DND-41 (cell line): Measurements from ENCODE around the gene MMAB.

Source experiments
- ATAC-seq: fragments of 200-7000 bp; cut with Tn5 transposase; 3 replicates; pipeline ENCODE4 v1.9.1; 2021; ENCODE audit warnings: low read depth; ENCODE audit not compliant: insufficient read depth
- DNase-seq: peaks from one replicate; pipeline ENCODE4 v3.0.0-alpha.2; 2020
- H2AFZ ChIP-seq: 2 replicates; pipeline ENCODE4 v1.6.0; 2012; ENCODE audit warnings: low read depth, low read length
- H3K27ac ChIP-seq: 2 replicates; pipeline ENCODE4 v1.5.1; 2012; ENCODE audit warnings: low read length, inconsistent platforms
- H3K27me3 ChIP-seq: fragments of 200-600 bp; sonication (generic); 2 replicates; pipeline ENCODE4 v1.6.0; 2012; ENCODE audit warnings: low read length, mild to moderate bottlenecking, inconsistent platforms; ENCODE audit not compliant: insufficient read depth, poor library complexity
- H3K36me3 ChIP-seq: 2 replicates; pipeline ENCODE4 v1.5.1; 2012; ENCODE audit warnings: low read length, inconsistent platforms; ENCODE audit not compliant: insufficient read depth
- H3K4me1 ChIP-seq: 2 replicates; pipeline ENCODE4 v1.5.1; 2012; ENCODE audit warnings: mild to moderate bottlenecking, low read length; ENCODE audit not compliant: insufficient read depth
- H3K4me2 ChIP-seq: 2 replicates; pipeline ENCODE4 v1.6.0; 2012; ENCODE audit warnings: mild to moderate bottlenecking, moderate library complexity, low read length, inconsistent platforms; ENCODE audit not compliant: insufficient read depth
- H3K4me3 ChIP-seq, 2 experiments: fragments of 200-600 bp in 1 of 2; shearing (Covaris generic) in 1 of 2; 2 replicates each; pipeline ENCODE4 v1.5.1; 2012 to 2016; ENCODE audit warnings: inconsistent platforms in 2 of 2, low read length in 2 of 2, mild to moderate bottlenecking in 2 of 2, low read depth in 1 of 2, moderate library complexity in 1 of 2
- H3K79me2 ChIP-seq: 2 replicates; pipeline ENCODE4 v1.6.0; 2012; ENCODE audit warnings: low read length, inconsistent platforms; ENCODE audit not compliant: insufficient read depth
- H3K9ac ChIP-seq: 2 replicates; pipeline ENCODE4 v1.6.0; 2012; ENCODE audit warnings: low read depth, mild to moderate bottlenecking, inconsistent platforms, low read length, moderate library complexity
- H3K9me3 ChIP-seq: 2 replicates; pipeline ENCODE4 v1.5.1; 2012; ENCODE audit warnings: low read length, moderate library complexity, mild to moderate bottlenecking, inconsistent platforms; ENCODE audit not compliant: insufficient read depth, severe bottlenecking
- H4K20me1 ChIP-seq: 2 replicates; pipeline ENCODE4 v1.6.0; 2012; ENCODE audit warnings: low read length; ENCODE audit not compliant: insufficient read depth
- CTCF ChIP-seq: IDR thresholded peaks from 2 replicates; pipeline ENCODE4 v1.5.1; 2012; ENCODE audit warnings: borderline replicate concordance, low read length, moderate library complexity, mild to moderate bottlenecking; ENCODE audit not compliant: poor library complexity, severe bottlenecking; ENCODE audit errors: extremely low read depth
- EZH2 ChIP-seq: IDR thresholded peaks from 3 replicates; pipeline ENCODE4 v1.6.1; 2012; ENCODE audit warnings: borderline replicate concordance, low read depth, mild to moderate bottlenecking, moderate library complexity, low read length, inconsistent platforms; ENCODE audit not compliant: severe bottlenecking

Gene MMAB

GRCh38 chr12:109540526-109541412, 32.5 kb downstream of the MMAB start:
- Histone ChIP-seq H3K9ac (no peak overlapping the region), H2AFZ (no peak overlapping the region), H3K79me2 (no peaks in the 10 kb centered on the region), H3K4me3 (no peak overlapping the region), H4K20me1 (no peaks in the 10 kb centered on the region; the same call in 1 of the 2 replicates), H3K27me3 (no peaks in the 10 kb centered on the region), H3K9me3 (no peaks in the 10 kb centered on the region), H3K36me3 (0 out of 2 replicates have a peak, but pooled peaks cover 2% of the 10 kb centered on the region), H3K4me1 (no peaks in the 10 kb centered on the region), H3K4me2 (no peak overlapping the region), H3K27ac (no peak overlapping the region)
- TF ChIP-seq CTCF (no peak), EZH2 (no peak)
- no peak for DNase-seq
- ATAC-seq, result no peak

- H3K4me2 ChIP-seq, result no peak overlapping the region
- H3K36me3 ChIP-seq, result 0 out of 2 replicates have a peak, but pooled peaks cover 6% of the 10 kb centered on the region
- no peaks in the 10 kb centered on the region for H3K79me2 ChIP-seq
- H3K27me3 ChIP-seq, result no peaks in the 10 kb centered on the region
- H3K9ac ChIP-seq, result no peak overlapping the region
- no peak overlapping the region for H3K27ac ChIP-seq
- no peak overlapping the region for H3K4me3 ChIP-seq
- H3K4me1 ChIP-seq, result no peaks in the 10 kb centered on the region
- no peaks in the 10 kb centered on the region for H3K9me3 ChIP-seq
- H2AFZ ChIP-seq, result no peak overlapping the region
- no peak for TF ChIP-seq EZH2
- no peak for TF ChIP-seq CTCF
- DNase-seq (no peak), ATAC-seq (no peak)
- no peaks in the 10 kb centered on the region; the same call in 1 of the 2 replicates for H4K20me1 ChIP-seq
Observed at GRCh38 chr12:109539508-109539907, 33.8 kb downstream of the MMAB start.

GRCh38 chr12:109538191-109538863, 35.0 kb downstream of the MMAB start:
- TF ChIP-seq CTCF (no peak), EZH2 (no peak)
- Histone ChIP-seq H3K27me3 (no peaks in the 10 kb centered on the region), H3K79me2 (no peaks in the 10 kb centered on the region), H2AFZ (no peak overlapping the region), H3K27ac (no peak overlapping the region), H3K36me3 (0 out of 2 replicates have a peak, but pooled peaks cover 6% of the 10 kb centered on the region), H3K4me2 (no peak overlapping the region), H3K9me3 (no peaks in the 10 kb centered on the region), H4K20me1 (no peaks in the 10 kb centered on the region; the same call in 1 of the 2 replicates), H3K9ac (no peak overlapping the region), H3K4me1 (no peaks in the 10 kb centered on the region), H3K4me3 (no peak overlapping the region)
- DNase-seq, result no peak
- ATAC-seq, result no peak
